IPS DF 19.7 (cell line): Measurements from ENCODE around the gene SEC22C.

Experiments used
- DNase-seq: peaks from one replicate; pipeline ENCODE4 v3.0.0-alpha.2; 2013; ENCODE audit warnings: low read depth, low spot score

The SEC22C gene

DNA sequence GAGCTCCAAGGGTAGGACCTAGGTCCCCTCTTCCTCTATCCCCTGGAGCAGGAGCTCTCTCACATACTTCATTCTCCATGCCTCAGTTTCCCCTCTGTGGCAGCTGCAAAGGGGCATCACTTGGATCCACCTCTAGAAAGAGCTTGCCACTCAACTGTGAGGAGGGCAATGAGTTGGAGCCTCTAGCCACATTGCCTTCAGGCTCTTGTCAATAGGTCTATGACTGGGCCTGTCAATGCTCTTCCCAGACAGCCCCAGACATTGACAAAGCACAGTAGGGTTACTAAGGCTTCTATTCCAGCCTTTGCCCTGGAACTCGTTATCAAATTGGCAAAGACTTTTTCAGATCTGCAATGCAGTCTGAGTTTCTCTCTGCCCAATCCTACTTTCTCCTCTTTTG lies 83.7 kb downstream of the SEC22C start:
- no peak for DNase-seq
